Measurements from ENCODE around the gene STAC3. TPM values are rescaled to one million over a fixed set of nuclear protein-coding genes. Genes with fewer than 3 reads are reported as not detected.

The STAC3 gene
- total and polyA plus RNA-seq, 12 donors: 0.30 to 10.5 (median 2.5) TPM

GRCh38 chr12:57204454-57204853 lies 46.5 kb downstream of the STAC3 start:
- 90 to 92% (median 92%) methylated on average over 11 to 19 of the region's 19 CpGs for WGBS, 4 donors
- Histone ChIP-seq H3K4me1 (replicated peaks in 1 of 2) (no peaks in the 10 kb centered on the region), H3K27ac (no peak overlapping the region), H3K4me3 (no peak overlapping the region), H3K9me3 (replicated peaks in 1 of 3) (no peaks in the 10 kb centered on the region), H3K27me3 (no peaks in the 10 kb centered on the region), H3K36me3 (replicated peaks in 1 of 2) (peaks cover 0 to 96% of the 10 kb centered on the region in 2 donors)
- no peak for DNase-seq
- TF ChIP-seq POLR2A (IDR thresholded peaks at IDR 0.05): no peak
- no peak for TF ChIP-seq CTCF (IDR thresholded peaks at IDR 0.05)
- intact Hi-C loops (cut with DNase I): no loop called here

GRCh38 chr12:57203791-57204190 lies 47.2 kb downstream of the STAC3 start:
- no peak overlapping the region for H3K27ac ChIP-seq
- no peaks in the 10 kb centered on the region for H3K4me1 ChIP-seq (replicated peaks in 1 of 2)
- intact Hi-C loops (cut with DNase I): no loop called here
- peaks cover 0 to 96% of the 10 kb centered on the region in 2 donors for H3K36me3 ChIP-seq (replicated peaks in 1 of 2)
- H3K9me3 ChIP-seq (replicated peaks in 1 of 3): no peaks in the 10 kb centered on the region
- no peaks in the 10 kb centered on the region for H3K27me3 ChIP-seq
- TF ChIP-seq POLR2A (IDR thresholded peaks at IDR 0.05): no peak
- no peak for TF ChIP-seq CTCF (IDR thresholded peaks at IDR 0.05)
- DNase-seq: no peak
- H3K4me3 ChIP-seq: no peak overlapping the region
- 78 to 88% (median 85%) methylated on average over 4 to 11 of the region's 11 CpGs for WGBS, 4 donors

- no peak for DNase-seq
- 94 to 98% (median 95%) methylated on average over 27 to 28 of the region's 28 CpGs for WGBS, 4 donors
- Histone ChIP-seq H3K27ac (no peak overlapping the region), H3K4me1 (replicated peaks in 1 of 2) (no peaks in the 10 kb centered on the region), H3K36me3 (replicated peaks in 1 of 2) (peaks cover 0 to 96% of the 10 kb centered on the region in 2 donors), H3K4me3 (no peak overlapping the region), H3K27me3 (no peaks in the 10 kb centered on the region), H3K9me3 (replicated peaks in 1 of 3) (no peaks in the 10 kb centered on the region)
- TF ChIP-seq POLR2A (IDR thresholded peaks at IDR 0.05) (no peak), CTCF (IDR thresholded peaks at IDR 0.05) (no peak)
- intact Hi-C loops (cut with DNase I): no loop called here
These were observed 47.8 kb downstream of the STAC3 start for GRCh38 chr12:57203201-57203600.

- DNase-seq: no peak
- peaks cover 0 to 96% of the 10 kb centered on the region in 2 donors for H3K36me3 ChIP-seq (replicated peaks in 1 of 2)
- TF ChIP-seq POLR2A (IDR thresholded peaks at IDR 0.05): no peak
- no peak for TF ChIP-seq CTCF (IDR thresholded peaks at IDR 0.05)
- no peak overlapping the region for H3K4me3 ChIP-seq
- WGBS, 4 donors: 92 to 94% (median 94%) methylated on average over 16 to 19 of the region's 19 CpGs
- H3K27ac ChIP-seq: no peak overlapping the region
- H3K4me1 ChIP-seq (replicated peaks in 1 of 2): no peaks in the 10 kb centered on the region
- intact Hi-C loops (cut with DNase I): no loop called here
- H3K27me3 ChIP-seq: no peaks in the 10 kb centered on the region
- no peaks in the 10 kb centered on the region for H3K9me3 ChIP-seq (replicated peaks in 1 of 3)
These were observed 48.7 kb downstream of the STAC3 start for GRCh38 chr12:57202321-57202720.

Measured in adrenal gland (tissue), 12 donors.